ENCODE results near the gene CNTNAP2. TPM values are rescaled to one million over a fixed set of nuclear protein-coding genes. Genes with fewer than 3 reads are reported as not detected.

The CNTNAP2 gene
- total and polyA plus RNA-seq, 2 donors (not counting 1 experiment from before 2014, with no cell fraction given): not detected

- no peak overlapping the region for H3K4me3 ChIP-seq (replicated peaks in 1 of 4; ENCODE audit: control extremely low read depth in 1 of 4, insufficient read depth in 1 of 4, low read depth in 3 of 4, low read length in 4 of 4)
- no peak overlapping the region for H3K27ac ChIP-seq (ENCODE audit: insufficient read depth, low read length)
- H3K4me1 ChIP-seq (ENCODE audit: control insufficient read depth, extremely low read depth, insufficient read depth, low read length): no peaks in the 10 kb centered on the region
- no peak overlapping the region for H3K9ac ChIP-seq (ENCODE audit: insufficient read depth, low read length)
- H3K4me2 ChIP-seq (ENCODE audit: extremely low read depth, insufficient read depth, low read length): no peak overlapping the region
- no peaks in the 10 kb centered on the region for H3K36me3 ChIP-seq (ENCODE audit: control insufficient read depth, insufficient read depth, low read length)
- no peak for TF ChIP-seq CTCF (conservative IDR thresholded peaks at IDR 0.05 in 1 of 2, IDR thresholded peaks at IDR 0.05 in 1 of 2; ENCODE audit: low read depth in 1 of 2, low read length in 2 of 2)
- no peak for TF ChIP-seq EZH2 (IDR thresholded peaks at IDR 0.05; ENCODE audit: low read length, missing control alignments)
- DNase-seq (ENCODE audit: low read depth in 2 of 2): no peak
- H3K79me2 ChIP-seq (ENCODE audit: control insufficient read depth, insufficient read depth, low read length): no peaks in the 10 kb centered on the region
- no peaks in the 10 kb centered on the region for H3K27me3 ChIP-seq (ENCODE audit: control insufficient read depth, insufficient read depth, low read length)
- H4K20me1 ChIP-seq (ENCODE audit: control insufficient read depth, extremely low read depth, insufficient read depth, low read length): no peaks in the 10 kb centered on the region
- H2AFZ ChIP-seq (ENCODE audit: low read length): no peak overlapping the region
- H3K9me3 ChIP-seq (ENCODE audit: control insufficient read depth, insufficient read depth, low read depth, low read length): no peaks in the 10 kb centered on the region
Measured at GRCh38 chr7:147990079-147990478, 1873.5 kb downstream of the CNTNAP2 start.

GRCh38 chr7:147990942-147991341 is 1874.3 kb downstream of the CNTNAP2 start:
- Histone ChIP-seq H4K20me1 (ENCODE audit: control insufficient read depth, extremely low read depth, insufficient read depth, low read length) (no peaks in the 10 kb centered on the region), H3K27me3 (ENCODE audit: control insufficient read depth, insufficient read depth, low read length) (no peaks in the 10 kb centered on the region), H3K4me2 (ENCODE audit: extremely low read depth, insufficient read depth, low read length) (no peak overlapping the region), H3K36me3 (ENCODE audit: control insufficient read depth, insufficient read depth, low read length) (no peaks in the 10 kb centered on the region), H3K4me3 (replicated peaks in 1 of 4; ENCODE audit: control extremely low read depth in 1 of 4, insufficient read depth in 1 of 4, low read depth in 3 of 4, low read length in 4 of 4) (no peak overlapping the region), H3K9ac (ENCODE audit: insufficient read depth, low read length) (no peak overlapping the region), H3K4me1 (ENCODE audit: control insufficient read depth, extremely low read depth, insufficient read depth, low read length) (no peaks in the 10 kb centered on the region), H3K9me3 (ENCODE audit: control insufficient read depth, insufficient read depth, low read depth, low read length) (no peaks in the 10 kb centered on the region), H3K79me2 (ENCODE audit: control insufficient read depth, insufficient read depth, low read length) (no peaks in the 10 kb centered on the region), H3K27ac (ENCODE audit: insufficient read depth, low read length) (no peak overlapping the region), H2AFZ (ENCODE audit: low read length) (no peak overlapping the region)
- no peak for DNase-seq (ENCODE audit: low read depth in 2 of 2)
- TF ChIP-seq CTCF (conservative IDR thresholded peaks at IDR 0.05 in 1 of 2, IDR thresholded peaks at IDR 0.05 in 1 of 2; ENCODE audit: low read depth in 1 of 2, low read length in 2 of 2) (no peak), EZH2 (IDR thresholded peaks at IDR 0.05; ENCODE audit: low read length, missing control alignments) (no peak)

GRCh38 chr7:147992698-147993097 is 1876.1 kb downstream of the CNTNAP2 start:
- no peaks in the 10 kb centered on the region for H3K4me1 ChIP-seq (ENCODE audit: control insufficient read depth, extremely low read depth, insufficient read depth, low read length)
- H2AFZ ChIP-seq (ENCODE audit: low read length): no peak overlapping the region
- no peak overlapping the region for H3K9ac ChIP-seq (ENCODE audit: insufficient read depth, low read length)
- H3K4me2 ChIP-seq (ENCODE audit: extremely low read depth, insufficient read depth, low read length): no peak overlapping the region
- no peaks in the 10 kb centered on the region for H4K20me1 ChIP-seq (ENCODE audit: control insufficient read depth, extremely low read depth, insufficient read depth, low read length)
- H3K27ac ChIP-seq (ENCODE audit: insufficient read depth, low read length): no peak overlapping the region
- H3K36me3 ChIP-seq (ENCODE audit: control insufficient read depth, insufficient read depth, low read length): no peaks in the 10 kb centered on the region
- H3K9me3 ChIP-seq (ENCODE audit: control insufficient read depth, insufficient read depth, low read depth, low read length): no peaks in the 10 kb centered on the region
- no peak overlapping the region for H3K4me3 ChIP-seq (replicated peaks in 1 of 4; ENCODE audit: control extremely low read depth in 1 of 4, insufficient read depth in 1 of 4, low read depth in 3 of 4, low read length in 4 of 4)
- no peaks in the 10 kb centered on the region for H3K27me3 ChIP-seq (ENCODE audit: control insufficient read depth, insufficient read depth, low read length)
- no peak for TF ChIP-seq EZH2 (IDR thresholded peaks at IDR 0.05; ENCODE audit: low read length, missing control alignments)
- TF ChIP-seq CTCF (conservative IDR thresholded peaks at IDR 0.05 in 1 of 2, IDR thresholded peaks at IDR 0.05 in 1 of 2; ENCODE audit: low read depth in 1 of 2, low read length in 2 of 2): no peak
- DNase-seq (ENCODE audit: low read depth in 2 of 2): no peak
- no peaks in the 10 kb centered on the region for H3K79me2 ChIP-seq (ENCODE audit: control insufficient read depth, insufficient read depth, low read length)

Measured in fibroblast of lung (primary cell).